ENCODE results near the gene LAMA5.

- TF ChIP-seq CTCF (IDR thresholded peaks at IDR 0.05) (no peak), POLR2A (IDR thresholded peaks at IDR 0.05) (no peak)
These were observed 80.0 kb downstream of the LAMA5 start for GRCh38 chr20:62287129-62287528.

All from ovary (tissue), 3 donors.